Measurements from ENCODE around the gene AATF.

The AATF gene

DNA sequence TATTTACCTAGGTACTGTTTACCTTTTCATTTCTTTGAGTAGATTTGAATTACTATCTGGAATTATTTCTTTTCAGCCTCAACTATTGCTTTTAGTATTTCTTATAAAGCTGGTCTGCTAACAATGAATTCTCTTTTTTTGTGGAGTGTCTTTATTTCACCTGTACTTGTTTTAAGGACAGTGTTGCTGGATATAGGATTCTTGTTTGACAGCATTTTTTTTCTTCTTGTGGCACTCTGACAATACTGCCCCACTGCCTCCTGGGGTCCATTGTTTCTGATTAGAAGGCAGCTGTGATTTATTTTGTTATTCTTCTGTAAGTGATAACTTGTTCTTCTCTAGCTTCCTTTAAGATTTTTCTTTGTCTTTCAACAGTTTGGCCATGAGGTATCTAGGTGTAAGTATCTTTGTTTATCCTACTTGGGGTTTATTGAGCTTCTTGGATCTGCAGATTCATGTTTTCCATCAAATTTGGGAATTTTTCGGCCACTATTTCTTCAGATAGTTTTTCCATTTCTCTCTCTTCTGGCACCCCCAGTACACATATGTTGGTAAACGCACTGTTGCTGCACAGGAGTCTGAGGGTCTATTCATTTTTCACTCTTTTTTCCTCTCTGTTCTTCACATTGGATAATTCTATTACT is 130.4 kb downstream of the AATF start:
- no peak for DNase-seq (ENCODE audit: low spot score)
- TF ChIP-seq, protein P1, sequence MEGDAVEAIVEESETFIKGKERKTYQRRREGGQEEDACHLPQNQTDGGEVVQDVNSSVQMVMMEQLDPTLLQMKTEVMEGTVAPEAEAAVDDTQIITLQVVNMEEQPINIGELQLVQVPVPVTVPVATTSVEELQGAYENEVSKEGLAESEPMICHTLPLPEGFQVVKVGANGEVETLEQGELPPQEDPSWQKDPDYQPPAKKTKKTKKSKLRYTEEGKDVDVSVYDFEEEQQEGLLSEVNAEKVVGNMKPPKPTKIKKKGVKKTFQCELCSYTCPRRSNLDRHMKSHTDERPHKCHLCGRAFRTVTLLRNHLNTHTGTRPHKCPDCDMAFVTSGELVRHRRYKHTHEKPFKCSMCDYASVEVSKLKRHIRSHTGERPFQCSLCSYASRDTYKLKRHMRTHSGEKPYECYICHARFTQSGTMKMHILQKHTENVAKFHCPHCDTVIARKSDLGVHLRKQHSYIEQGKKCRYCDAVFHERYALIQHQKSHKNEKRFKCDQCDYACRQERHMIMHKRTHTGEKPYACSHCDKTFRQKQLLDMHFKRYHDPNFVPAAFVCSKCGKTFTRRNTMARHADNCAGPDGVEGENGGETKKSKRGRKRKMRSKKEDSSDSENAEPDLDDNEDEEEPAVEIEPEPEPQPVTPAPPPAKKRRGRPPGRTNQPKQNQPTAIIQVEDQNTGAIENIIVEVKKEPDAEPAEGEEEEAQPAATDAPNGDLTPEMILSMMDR (IDR thresholded peaks at IDR 0.05; ENCODE audit: extremely low read depth, insufficient read depth, missing control alignments) = no peak
- in situ Hi-C loops (cut with MboI; ENCODE audit: low pct_unique_long_range_greater_than_20kb, low sequenced_read_pairs, unreplicated experiment) = no loop called here

GRCh38 chr17:37079735-37080134 is 131.0 kb downstream of the AATF start:
- in situ Hi-C loops (cut with MboI; ENCODE audit: low pct_unique_long_range_greater_than_20kb, low sequenced_read_pairs, unreplicated experiment) = no loop called here

GRCh38 chr17:37081287-37081686 is 132.5 kb downstream of the AATF start:
- in situ Hi-C loops (cut with MboI; ENCODE audit: low pct_unique_long_range_greater_than_20kb, low sequenced_read_pairs, unreplicated experiment) = no loop called here
- no peak for DNase-seq (ENCODE audit: low spot score)
- TF ChIP-seq, protein P1 (IDR thresholded peaks at IDR 0.05; ENCODE audit: extremely low read depth, insufficient read depth, missing control alignments) = no peak

More at GRCh38 chr17:37079735-37080134, 131.0 kb downstream of the AATF start:
- TF ChIP-seq, protein P1 (IDR thresholded peaks at IDR 0.05; ENCODE audit: extremely low read depth, insufficient read depth, missing control alignments) = no peak
- DNase-seq (ENCODE audit: low spot score) = no peak

GRCh38 chr17:37082311-37082860 is 133.6 kb downstream of the AATF start:
- DNase-seq (ENCODE audit: low spot score) = no peak
- in situ Hi-C loops (cut with MboI; ENCODE audit: low pct_unique_long_range_greater_than_20kb, low sequenced_read_pairs, unreplicated experiment) = no loop called here
- TF ChIP-seq, protein P1 (IDR thresholded peaks at IDR 0.05; ENCODE audit: extremely low read depth, insufficient read depth, missing control alignments) = no peak

DNA sequence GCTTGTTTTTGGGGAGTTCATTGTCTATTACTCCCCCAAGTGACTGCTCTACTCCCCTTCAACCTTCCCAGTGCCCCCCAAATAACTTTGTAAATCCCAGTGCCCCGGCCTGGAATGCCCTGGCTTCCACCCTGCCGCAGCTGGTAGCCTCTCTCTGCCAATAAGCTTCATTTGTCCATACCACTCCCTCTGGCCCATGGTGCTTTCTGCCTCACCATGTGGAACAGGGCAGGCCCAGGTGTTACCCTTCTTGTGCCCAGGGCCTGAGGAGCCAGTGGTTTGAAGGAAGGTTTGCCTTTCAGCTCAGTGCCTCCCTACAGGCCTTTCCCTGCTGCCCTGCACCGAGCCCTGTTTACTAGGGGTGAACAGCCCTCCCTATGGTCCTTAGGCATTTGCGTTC is 134.2 kb downstream of the AATF start:
- in situ Hi-C loops (cut with MboI; ENCODE audit: low pct_unique_long_range_greater_than_20kb, low sequenced_read_pairs, unreplicated experiment) = no loop called here
- TF ChIP-seq, protein P1 (IDR thresholded peaks at IDR 0.05; ENCODE audit: extremely low read depth, insufficient read depth, missing control alignments) = no peak
- DNase-seq (ENCODE audit: low spot score) = no peak

- no peak for DNase-seq (ENCODE audit: low spot score)
- TF ChIP-seq, protein P1 (IDR thresholded peaks at IDR 0.05; ENCODE audit: extremely low read depth, insufficient read depth, missing control alignments) = no peak
- in situ Hi-C loops (cut with MboI; ENCODE audit: low pct_unique_long_range_greater_than_20kb, low sequenced_read_pairs, unreplicated experiment) = no loop called here
Measured at GRCh38 chr17:37083456-37083855, 134.7 kb downstream of the AATF start.

All from GM13977 (cell line).